HG03135 (cell line): ENCODE measurements around the gene ADAM22.
A peak's percentile ranks its signal among the peaks of the same experiment; 100 is the strongest.
"Not testable (repeated sequence)": the region's sequence is repeated elsewhere in the genome, so short reads cannot be mapped to it uniquely, and the experiment has no call there.

Experiments
- ATAC-seq: cut with Tn5 transposase; IDR thresholded peaks from one replicate; pipeline ENCODE4 v1.9.1; 2021; ENCODE audit warnings: mild to moderate bottlenecking, moderate library complexity; ENCODE audit not compliant: unreplicated experiment

Gene ADAM22, protein sequence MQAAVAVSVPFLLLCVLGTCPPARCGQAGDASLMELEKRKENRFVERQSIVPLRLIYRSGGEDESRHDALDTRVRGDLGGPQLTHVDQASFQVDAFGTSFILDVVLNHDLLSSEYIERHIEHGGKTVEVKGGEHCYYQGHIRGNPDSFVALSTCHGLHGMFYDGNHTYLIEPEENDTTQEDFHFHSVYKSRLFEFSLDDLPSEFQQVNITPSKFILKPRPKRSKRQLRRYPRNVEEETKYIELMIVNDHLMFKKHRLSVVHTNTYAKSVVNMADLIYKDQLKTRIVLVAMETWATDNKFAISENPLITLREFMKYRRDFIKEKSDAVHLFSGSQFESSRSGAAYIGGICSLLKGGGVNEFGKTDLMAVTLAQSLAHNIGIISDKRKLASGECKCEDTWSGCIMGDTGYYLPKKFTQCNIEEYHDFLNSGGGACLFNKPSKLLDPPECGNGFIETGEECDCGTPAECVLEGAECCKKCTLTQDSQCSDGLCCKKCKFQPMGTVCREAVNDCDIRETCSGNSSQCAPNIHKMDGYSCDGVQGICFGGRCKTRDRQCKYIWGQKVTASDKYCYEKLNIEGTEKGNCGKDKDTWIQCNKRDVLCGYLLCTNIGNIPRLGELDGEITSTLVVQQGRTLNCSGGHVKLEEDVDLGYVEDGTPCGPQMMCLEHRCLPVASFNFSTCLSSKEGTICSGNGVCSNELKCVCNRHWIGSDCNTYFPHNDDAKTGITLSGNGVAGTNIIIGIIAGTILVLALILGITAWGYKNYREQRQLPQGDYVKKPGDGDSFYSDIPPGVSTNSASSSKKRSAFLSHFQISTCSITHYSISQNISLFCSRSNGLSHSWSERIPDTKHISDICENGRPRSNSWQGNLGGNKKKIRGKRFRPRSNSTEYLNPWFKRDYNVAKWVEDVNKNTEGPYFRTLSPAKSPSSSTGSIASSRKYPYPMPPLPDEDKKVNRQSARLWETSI

GRCh38 chr7:87933953-87934698 is at the start of gene ADAM22:
TSS of gene ADAM22 (plus strand) at chr7:87934251. CDS start at chr7:87934466, 215 bp downstream.
- ATAC-seq: peak; percentile 98

DNA sequence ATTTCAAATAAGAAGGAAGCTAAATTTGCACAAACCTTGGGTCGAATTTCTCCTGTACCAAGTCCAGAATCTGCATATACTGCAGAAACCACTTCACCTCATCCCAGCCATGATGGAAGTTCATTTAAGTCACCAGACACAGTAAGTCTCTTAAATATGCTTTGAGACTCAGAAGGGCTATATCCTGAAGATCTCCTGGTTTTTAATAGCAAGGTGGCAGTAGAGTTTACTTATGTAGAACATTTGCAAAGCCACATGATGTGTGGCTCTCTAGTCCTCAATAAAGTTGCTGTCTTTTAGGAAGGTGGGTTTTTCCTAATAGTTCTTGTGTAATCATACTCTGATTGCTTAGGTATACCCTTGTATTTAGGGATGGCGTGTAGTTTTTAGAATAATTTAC is 49.0 kb upstream of the ADAM22 start:
- no peak for ATAC-seq

DNA sequence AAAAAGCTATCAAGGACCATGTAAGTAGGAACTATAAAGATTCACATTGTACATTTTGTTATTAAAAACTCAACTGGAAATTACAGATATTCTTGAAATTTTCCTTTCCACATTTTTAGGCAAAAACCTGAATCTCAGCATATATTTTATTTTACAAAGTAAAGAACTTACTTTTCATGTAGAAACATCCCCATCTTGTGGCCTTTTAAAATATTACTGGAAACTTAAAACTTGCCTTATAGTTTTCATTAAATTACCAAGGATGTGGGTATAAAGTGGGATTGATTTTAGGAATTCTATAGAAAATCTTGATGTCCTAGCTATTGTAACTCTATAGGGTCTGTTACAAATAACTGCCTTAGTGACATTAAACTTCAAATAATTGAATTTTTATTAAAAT is 47.2 kb upstream of the ADAM22 start:
- no peak for ATAC-seq

GRCh38 chr7:87895363-87895762 is 38.7 kb upstream of the ADAM22 start:
- ATAC-seq: no peak

DNA sequence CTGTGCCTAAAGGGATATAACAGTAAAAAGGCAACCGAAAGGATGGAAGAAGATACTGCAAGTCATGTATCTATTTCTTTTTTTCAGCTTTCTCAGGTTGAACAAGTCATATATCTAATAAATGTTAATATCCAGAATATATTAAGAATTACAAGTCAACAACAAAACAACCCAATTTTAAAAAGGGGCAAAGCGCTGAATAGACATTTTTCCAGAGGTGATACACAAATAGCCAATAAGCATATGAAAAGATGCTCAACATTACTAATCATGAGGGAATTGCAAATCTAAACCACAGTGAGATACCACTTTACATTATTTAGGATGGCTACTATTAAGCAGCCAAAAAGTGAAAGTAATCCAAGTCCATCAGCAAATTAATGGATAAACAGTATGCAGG is 34.8 kb upstream of the ADAM22 start:
- ATAC-seq: no peak

DNA sequence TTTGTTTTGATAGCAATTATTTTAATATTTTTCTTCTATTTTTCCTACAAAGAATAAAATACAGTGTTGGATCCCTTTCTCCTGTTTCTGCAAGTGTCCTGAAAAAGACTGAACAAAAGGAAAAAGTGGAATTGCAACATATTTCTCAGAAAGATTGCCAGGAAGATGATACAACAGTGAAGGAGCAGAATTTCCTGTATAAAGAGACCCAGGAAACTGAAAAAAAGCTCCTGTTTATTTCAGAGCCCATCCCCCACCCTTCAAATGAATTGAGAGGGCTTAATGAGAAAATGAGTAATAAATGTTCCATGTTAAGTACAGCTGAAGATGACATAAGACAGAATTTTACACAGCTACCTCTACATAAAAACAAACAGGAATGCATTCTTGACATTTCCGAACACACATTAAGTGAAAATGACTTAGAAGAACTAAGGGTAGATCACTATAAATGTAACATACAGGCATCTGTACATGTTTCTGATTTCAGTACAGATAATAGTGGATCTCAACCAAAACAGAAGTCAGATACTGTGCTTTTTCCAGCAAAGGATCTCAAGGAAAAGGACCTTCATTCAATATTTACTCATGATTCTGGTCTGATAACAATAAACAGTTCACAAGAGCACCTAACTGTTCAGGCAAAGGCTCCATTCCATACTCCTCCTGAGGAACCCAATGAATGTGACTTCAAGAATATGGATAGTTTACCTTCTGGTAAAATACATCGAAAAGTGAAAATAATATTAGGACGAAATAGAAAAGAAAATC is 26.7 kb upstream of the ADAM22 start:
- ATAC-seq: not testable (repeated sequence)

DNA sequence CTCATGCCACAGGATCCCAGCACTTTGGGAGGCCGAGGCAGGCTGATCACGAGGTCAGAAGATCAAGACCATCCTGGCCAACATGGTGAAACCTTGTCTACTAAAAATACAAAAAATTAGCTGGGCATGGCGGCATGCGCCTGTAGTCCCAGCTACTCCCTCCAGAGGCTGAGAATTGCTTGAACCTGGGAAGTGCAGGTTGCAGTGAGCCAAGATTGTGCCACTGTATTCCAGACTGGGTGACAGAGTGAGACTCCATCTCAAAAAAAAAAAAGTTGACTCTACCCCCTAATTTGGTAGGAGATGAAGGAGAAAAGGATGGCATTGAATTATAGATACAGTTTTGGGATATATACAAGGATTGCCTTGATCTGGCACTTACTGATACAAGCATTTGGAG is 25.2 kb upstream of the ADAM22 start:
- ATAC-seq: not testable (repeated sequence)

GRCh38 chr7:87912121-87912520 is 21.9 kb upstream of the ADAM22 start:
- no peak for ATAC-seq

DNA sequence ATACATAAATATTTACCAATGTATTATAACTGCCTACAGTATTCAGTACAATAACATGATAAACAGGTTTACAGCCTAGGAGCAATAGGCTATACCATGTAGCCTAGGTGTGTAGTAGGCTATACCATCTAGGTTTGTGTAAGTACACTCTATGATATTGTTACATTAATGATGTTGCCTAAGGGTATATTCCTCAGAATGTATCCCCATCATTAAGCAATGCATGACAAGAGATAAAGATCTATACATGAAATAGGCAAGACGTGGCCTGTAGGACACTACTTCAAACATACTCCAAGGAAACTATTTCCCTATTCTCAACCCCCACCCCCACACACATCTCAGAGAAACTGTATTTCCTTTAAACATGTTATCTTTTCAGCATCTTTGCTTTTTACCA is 15.3 kb upstream of the ADAM22 start:
- ATAC-seq: no peak

DNA sequence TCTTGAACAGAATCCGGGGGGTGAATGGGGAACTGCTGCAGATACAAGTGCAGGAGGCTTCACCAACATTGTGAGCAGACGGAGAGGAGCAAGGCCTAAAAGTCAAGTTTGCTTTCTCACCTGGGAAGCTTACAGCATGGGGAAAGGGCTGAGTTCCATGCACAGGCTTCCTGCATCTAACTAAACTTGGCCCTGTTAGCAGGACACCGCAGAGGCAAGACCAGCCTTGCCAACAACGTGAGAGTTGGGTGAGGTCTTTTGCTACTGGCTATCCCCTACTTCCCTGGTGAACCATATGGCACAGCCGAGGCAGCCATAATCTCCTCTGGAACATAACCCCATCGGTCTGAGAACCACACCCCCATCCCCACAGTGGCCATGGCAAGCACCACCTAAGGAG is 14.2 kb upstream of the ADAM22 start:
- ATAC-seq: no peak

DNA sequence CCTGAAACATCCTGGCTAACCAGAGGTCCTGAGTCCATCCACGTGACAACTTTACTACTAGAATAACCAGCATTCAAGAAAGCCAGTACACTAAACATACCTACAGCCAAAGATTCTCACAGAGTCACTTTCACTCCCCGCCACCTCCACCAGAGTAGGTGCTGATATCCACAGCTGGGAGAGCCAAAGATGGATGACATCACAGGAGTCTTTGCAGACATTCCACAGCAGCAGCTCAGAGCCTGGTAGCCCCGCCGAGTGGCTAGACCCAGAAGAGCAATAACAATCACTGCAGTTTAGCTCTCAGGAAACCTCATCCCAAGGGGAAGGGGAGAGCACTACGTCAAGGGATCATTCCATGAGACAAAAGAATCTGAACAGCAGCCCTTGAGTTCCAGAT is 13.5 kb upstream of the ADAM22 start:
- no peak for ATAC-seq

DNA sequence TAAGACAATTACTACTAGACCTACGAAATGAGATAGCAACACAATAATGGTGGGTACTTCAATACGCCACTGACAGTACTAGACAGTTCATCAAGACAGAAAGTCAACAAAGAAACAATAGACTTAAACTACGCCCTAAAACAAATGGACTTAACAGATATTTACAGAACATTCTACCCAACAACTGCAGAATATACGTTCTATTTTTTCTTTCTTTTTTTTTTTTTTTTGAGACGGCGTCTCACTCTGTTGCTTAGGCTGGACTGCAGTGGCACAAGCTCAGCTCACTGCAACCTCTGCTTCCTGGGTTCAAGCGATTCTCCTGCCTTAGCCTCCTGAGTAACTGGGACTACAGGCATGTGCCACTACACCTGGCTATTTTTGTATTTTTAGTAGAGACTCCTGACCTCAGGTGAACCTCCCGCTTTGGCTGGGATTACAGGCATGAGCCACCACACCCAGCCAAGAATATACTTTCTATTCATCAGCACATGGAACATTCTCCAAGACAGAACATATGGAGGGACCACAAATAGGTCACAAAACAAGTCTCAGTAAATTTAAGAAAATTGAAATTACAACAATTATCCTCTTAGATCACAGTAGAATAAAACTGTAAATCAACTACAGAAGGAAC is 11.2 kb upstream of the ADAM22 start:
- ATAC-seq: not testable (repeated sequence)

- ATAC-seq: peak; percentile 97
Observed at GRCh38 chr7:87926581-87927461, 7.2 kb upstream of the ADAM22 start.

- ATAC-seq: peak; percentile 25
Observed at GRCh38 chr7:87933605-87933952, 472 bp upstream of the ADAM22 start.

DNA sequence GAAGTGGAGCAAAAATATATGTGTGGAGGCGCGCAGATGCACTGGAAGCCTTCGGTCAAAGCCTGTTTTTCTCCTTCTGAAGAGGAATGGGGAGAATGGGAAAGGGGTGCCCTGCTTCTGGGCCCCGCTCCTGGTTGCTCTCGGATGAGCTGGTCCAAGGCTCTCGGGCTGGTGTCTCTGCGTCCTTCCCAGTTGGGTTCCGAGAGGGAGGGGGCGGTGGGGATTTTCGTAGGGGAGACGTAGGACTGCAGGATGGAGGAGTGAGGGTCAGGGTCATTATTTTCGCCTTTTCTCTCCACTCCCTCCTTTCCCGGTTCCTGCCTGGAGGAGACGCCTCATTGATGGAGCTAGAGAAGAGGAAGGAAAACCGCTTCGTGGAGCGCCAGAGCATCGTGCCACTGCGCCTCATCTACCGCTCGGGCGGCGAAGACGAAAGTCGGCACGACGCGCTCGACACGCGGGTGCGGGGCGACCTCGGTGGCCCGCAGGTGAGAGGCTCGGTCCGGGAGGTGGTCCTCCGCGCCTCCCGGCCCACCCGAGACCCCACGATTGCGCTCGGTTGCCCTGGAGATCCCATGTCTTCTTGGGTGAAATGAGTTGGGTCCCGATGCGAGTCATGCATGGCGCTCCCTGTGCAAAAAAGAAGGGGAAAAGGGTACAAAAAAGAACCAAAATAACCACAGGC is 790 bp downstream of the ADAM22 start:
- ATAC-seq: peak; percentile 2

DNA sequence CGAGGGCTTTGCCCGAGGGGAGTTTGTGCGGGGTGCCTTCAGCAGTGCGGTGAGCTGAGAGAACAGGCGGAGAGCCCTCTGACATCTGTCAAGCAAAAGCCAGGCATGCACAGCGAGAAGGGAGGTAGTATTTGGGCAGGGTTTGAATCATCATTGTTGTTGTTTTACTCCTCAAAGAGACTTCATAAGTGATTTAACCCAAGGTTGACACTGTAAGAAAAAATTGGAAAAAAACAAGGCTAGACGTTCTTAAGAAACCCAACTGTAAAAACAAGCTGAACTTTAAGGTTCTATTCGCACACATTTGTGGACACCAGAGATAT is 1.3 kb downstream of the ADAM22 start:
- no peak for ATAC-seq

DNA sequence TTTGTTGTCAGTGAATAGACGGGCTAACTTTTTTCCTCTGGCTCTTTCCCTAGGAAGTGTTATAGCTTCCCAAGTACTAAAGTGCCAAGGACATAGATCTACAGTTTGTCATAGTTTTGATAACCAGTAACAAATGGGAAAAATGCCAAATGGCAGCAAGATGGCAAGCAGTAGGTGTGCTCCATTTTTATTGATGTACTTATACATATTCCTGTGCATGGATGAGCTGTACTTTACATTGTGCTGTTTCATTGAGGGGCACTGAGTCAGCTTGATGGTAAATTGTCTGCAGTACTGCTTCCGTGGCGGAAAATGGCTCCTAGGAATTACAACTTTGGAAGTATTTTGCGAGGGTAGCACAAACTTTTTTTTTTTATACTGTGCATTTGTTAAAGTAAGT is 7.1 kb downstream of the ADAM22 start:
- ATAC-seq: no peak

DNA sequence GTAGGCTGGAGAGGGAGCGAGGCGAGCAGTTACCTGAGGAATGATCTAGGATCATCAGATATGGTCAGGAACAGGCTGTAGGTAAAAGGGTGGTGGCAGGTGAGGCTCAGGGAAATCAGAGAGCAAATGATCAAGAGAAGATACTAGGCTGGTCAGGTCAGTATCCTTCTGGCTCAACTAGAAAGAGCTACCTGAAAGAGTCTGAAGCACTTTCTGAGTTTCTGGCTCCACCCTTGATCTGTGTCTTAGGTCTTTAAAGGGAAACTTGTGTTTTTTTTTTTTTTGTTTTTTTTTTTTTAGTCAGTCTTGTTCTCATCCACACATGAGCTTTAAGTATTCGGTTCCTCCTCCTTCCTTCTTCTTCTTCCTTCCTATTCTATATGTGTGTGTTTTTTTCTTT is 10.5 kb downstream of the ADAM22 start:
- no peak for ATAC-seq

DNA sequence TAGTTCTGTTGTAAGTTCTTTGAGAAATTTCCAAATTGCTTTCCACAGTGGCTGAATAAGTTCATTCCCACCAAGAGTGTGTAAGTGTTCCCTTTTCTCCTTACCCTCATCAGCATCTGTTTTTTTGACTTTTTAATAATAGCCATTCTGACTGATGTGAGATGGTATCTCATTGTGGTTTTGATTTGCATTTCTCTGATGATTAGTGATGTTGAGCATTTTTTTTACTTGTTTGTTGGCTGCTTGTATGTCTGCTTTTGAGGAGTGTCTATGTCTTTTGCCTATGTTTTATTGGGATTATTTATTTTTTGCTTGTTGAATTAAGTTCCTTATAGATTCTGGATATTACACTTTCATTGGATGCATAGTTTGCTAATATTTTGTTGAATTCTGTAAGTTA is 11.9 kb downstream of the ADAM22 start:
- not testable (repeated sequence) for ATAC-seq
